Heart left ventricle (tissue), 13 donors: Measurements from ENCODE around the gene FCRL6.

Experiments
- CTCF ChIP-seq, 12 donors: fragments of 200-600 bp; sonication (generic) in 4 of 12; IDR thresholded peaks; one replicate each; pipeline versions ENCODE4 v1.5.0 to v1.8.0; 2018 to 2022; ENCODE audit warnings: antibody characterized with exemption in 12 of 12, mild to moderate bottlenecking in 5 of 12
- POLR2A ChIP-seq, 2 donors: fragments of 450-650 bp; IDR thresholded peaks; one replicate each; pipeline ENCODE4 v1.6.1; 2017; ENCODE audit warnings: antibody characterized with exemption in 2 of 2, mild to moderate bottlenecking in 2 of 2, moderate library complexity in 2 of 2
- donor health status: ischemic (EF 13 %, LVEDD 7.1; RV severe dilation, severe dysfunction).
- donor health status: DM: no; HTN: yes; CAD: no.
- donor health status: DM: no; HTN: no; CAD: no.
- donor health status: ischemic (EF 25% LVEDD 6.9; RV normal size, moderate dysfunction).
- donor health status: ischemic (EF 25% LVEDD 5.7; RV mildly dilated, moderate dysfunction).
- donor health status: ischemic (EF 35%, LVEDD 5.7; RV mildly dilated, moderate dysfunction).
- donor health status: nonischemic (EF 11% LVEDD 7.7; RV severe dilation, severe dysfunction).
- donor health status: DM: yes; HTN: yes; CAD: no.
- donor health status: PGD.
- donor health status: ischemic (EF 29% LVEDD 5.4; RV normal size, mild dysfunction).
- donor health status: nonischemic (EF 23%, LVEDD 6.1; RV moderate dilation, normal function).

- TF ChIP-seq CTCF (IDR thresholded peaks at IDR 0.05): no peak
- TF ChIP-seq POLR2A (IDR thresholded peaks at IDR 0.05): no peak
Observed at GRCh38 chr1:159864262-159864661, 62.1 kb downstream of the FCRL6 start.
